Thymus (tissue), 11 donors: ENCODE results near the gene ATP2A2. TPM values are rescaled to one million over a fixed set of nuclear protein-coding genes. Genes with fewer than 3 reads are reported as not detected.

Experiments
- DNase-seq, 9 donors: peaks; one replicate each; pipeline ENCODE4 v3.0.0-alpha.2; 2013; ENCODE audit warnings: low spot score in 9 of 9, low read depth in 6 of 9, missing footprints in 1 of 9
- H3K27ac ChIP-seq, 2 donors: one replicate each; pipeline ENCODE4 v1.5.1; 2013; ENCODE audit warnings: control low read depth in 1 of 2, low read depth in 1 of 2, low read length in 1 of 2, mild to moderate bottlenecking in 1 of 2, moderate library complexity in 1 of 2
- H3K27me3 ChIP-seq, 2 donors: one replicate each; pipeline ENCODE4 v1.5.1; 2013; ENCODE audit warnings: low read length in 1 of 2; ENCODE audit not compliant: control insufficient read depth in 2 of 2, insufficient read depth in 1 of 2
- H3K36me3 ChIP-seq, 2 donors: one replicate each; pipeline ENCODE4 v1.5.1; 2013; ENCODE audit warnings: low read length in 1 of 2, mild to moderate bottlenecking in 1 of 2, moderate library complexity in 1 of 2; ENCODE audit not compliant: control insufficient read depth in 2 of 2, insufficient read depth in 2 of 2
- H3K4me1 ChIP-seq, 2 donors: one replicate each; pipeline ENCODE4 v1.5.1; 2013; ENCODE audit warnings: low read length in 2 of 2; ENCODE audit not compliant: control insufficient read depth in 2 of 2, insufficient read depth in 2 of 2
- H3K4me3 ChIP-seq, 2 donors: one replicate each; pipeline ENCODE4 v1.5.1; 2013; ENCODE audit warnings: low read length in 2 of 2, control low read depth in 1 of 2, mild to moderate bottlenecking in 1 of 2
- H3K9me3 ChIP-seq, 2 donors: one replicate each; pipeline ENCODE4 v1.5.1; 2013; ENCODE audit warnings: low read length in 1 of 2, mild to moderate bottlenecking in 1 of 2; ENCODE audit not compliant: control insufficient read depth in 2 of 2, insufficient read depth in 1 of 2
- WGBS: extraction: QIAGEN DNeasy Blood & Tissue Kit; methylation state at CpG from one replicate; pipeline ENCODE4 v1.1.7; 2013; 5-methylcytosine and 5-hydroxymethylcytosine counted together
- polyA plus RNA-seq: library from polyadenylated mRNA; stranded (reverse); fragments of 200-250 nt; gene quantifications from one replicate; pipeline ENCODE4 v1.2.3, GENCODE V29; 2013
- total RNA-seq: library from RNA; stranded (reverse); fragments of 120-200 nt; gene quantifications from one replicate; pipeline ENCODE4 v1.2.4, GENCODE V29; 2013
- donor health status: healthy.

The ATP2A2 gene
- total and polyA plus RNA-seq, 2 donors: 33.8 to 37.6 TPM

- H3K9me3 ChIP-seq: peaks cover 0 to 5% of the 10 kb centered on the region in 2 donors
- no peaks in the 10 kb centered on the region for H3K27me3 ChIP-seq
- 88% methylated on average over 3 of the region's 3 CpGs for WGBS
- H3K4me3 ChIP-seq: no peak overlapping the region
- DNase-seq: peak in 2 of 9 donors; percentile 19 to 24
- H3K4me1 ChIP-seq: peaks cover 0 to 12% of the 10 kb centered on the region in 2 donors
- no peaks in the 10 kb centered on the region for H3K36me3 ChIP-seq
- H3K27ac ChIP-seq: no peak overlapping the region
Observed at GRCh38 chr12:110245369-110245772, 35.7 kb upstream of the ATP2A2 start.

- Histone ChIP-seq H3K4me3 (no peak overlapping the region), H3K27me3 (no peaks in the 10 kb centered on the region), H3K36me3 (no peaks in the 10 kb centered on the region), H3K4me1 (peaks cover 0 to 12% of the 10 kb centered on the region in 2 donors), H3K9me3 (peaks cover 0 to 5% of the 10 kb centered on the region in 2 donors), H3K27ac (peak overlapping the region; percentile 8 to 84)
- no peak for DNase-seq
- 98% methylated on average over 4 of the region's 4 CpGs for WGBS
Observed at GRCh38 chr12:110246636-110247339, 34.3 kb upstream of the ATP2A2 start.

GRCh38 chr12:110247340-110248095 lies 33.5 kb upstream of the ATP2A2 start:
- Histone ChIP-seq H3K4me3 (no peak overlapping the region), H3K36me3 (no peaks in the 10 kb centered on the region), H3K27ac (peak overlapping the region; percentile 8 to 84), H3K27me3 (no peaks in the 10 kb centered on the region), H3K9me3 (peaks cover 0 to 5% of the 10 kb centered on the region in 2 donors), H3K4me1 (peaks cover 0 to 12% of the 10 kb centered on the region in 2 donors)
- DNase-seq: no peak
- WGBS: 93% methylated on average over 14 of the region's 14 CpGs

- Histone ChIP-seq H3K27me3 (no peaks in the 10 kb centered on the region), H3K9me3 (peaks cover 0 to 5% of the 10 kb centered on the region in 2 donors), H3K4me1 (peaks cover 0 to 12% of the 10 kb centered on the region in 2 donors), H3K4me3 (no peak overlapping the region), H3K36me3 (no peaks in the 10 kb centered on the region), H3K27ac (no peak overlapping the region)
- WGBS: 97% methylated on average over 4 of the region's 4 CpGs
- DNase-seq: no peak
Observed at GRCh38 chr12:110248096-110248447, 33.0 kb upstream of the ATP2A2 start.

- DNase-seq: no peak
- H3K36me3 ChIP-seq: no peaks in the 10 kb centered on the region
- 59% methylated on average over 4 of the region's 4 CpGs for WGBS
- H3K4me1 ChIP-seq: peaks cover 0 to 12% of the 10 kb centered on the region in 2 donors
- H3K27me3 ChIP-seq: no peaks in the 10 kb centered on the region
- peaks cover 0 to 5% of the 10 kb centered on the region in 2 donors for H3K9me3 ChIP-seq
- no peak overlapping the region for H3K4me3 ChIP-seq
- peak overlapping the region in 1 of 2 donors; percentile 5 for H3K27ac ChIP-seq
Observed at GRCh38 chr12:110249105-110249504, 31.9 kb upstream of the ATP2A2 start.

GRCh38 chr12:110249716-110250225 lies 31.3 kb upstream of the ATP2A2 start:
- peaks cover 0 to 5% of the 10 kb centered on the region in 2 donors for H3K9me3 ChIP-seq
- no peak for DNase-seq
- no peaks in the 10 kb centered on the region for H3K36me3 ChIP-seq
- H3K27ac ChIP-seq: peak overlapping the region in 1 of 2 donors; percentile 18
- H3K27me3 ChIP-seq: no peaks in the 10 kb centered on the region
- 94% methylated on average over 7 of the region's 7 CpGs for WGBS
- peaks cover 0 to 12% of the 10 kb centered on the region in 2 donors for H3K4me1 ChIP-seq
- no peak overlapping the region for H3K4me3 ChIP-seq

- Histone ChIP-seq H3K27ac (no peak overlapping the region), H3K4me3 (no peak overlapping the region), H3K27me3 (no peaks in the 10 kb centered on the region), H3K36me3 (no peaks in the 10 kb centered on the region), H3K4me1 (peaks cover 0 to 12% of the 10 kb centered on the region in 2 donors), H3K9me3 (no peaks in the 10 kb centered on the region)
- no peak for DNase-seq
- WGBS: 97% methylated on average over 7 of the region's 7 CpGs
Observed at GRCh38 chr12:110251381-110251780, 29.7 kb upstream of the ATP2A2 start.

GRCh38 chr12:110252716-110253115 lies 28.3 kb upstream of the ATP2A2 start:
- Histone ChIP-seq H3K4me1 (peaks cover 0 to 2% of the 10 kb centered on the region in 2 donors), H3K4me3 (no peak overlapping the region), H3K27ac (no peak overlapping the region), H3K27me3 (no peaks in the 10 kb centered on the region), H3K36me3 (no peaks in the 10 kb centered on the region), H3K9me3 (no peaks in the 10 kb centered on the region)
- WGBS: over 99% methylated on average over 9 of the region's 9 CpGs
- no peak for DNase-seq

GRCh38 chr12:110253176-110253575 lies 27.9 kb upstream of the ATP2A2 start:
- H3K4me3 ChIP-seq: no peak overlapping the region
- no peaks in the 10 kb centered on the region for H3K36me3 ChIP-seq
- no peaks in the 10 kb centered on the region for H3K4me1 ChIP-seq
- DNase-seq: no peak
- H3K27ac ChIP-seq: no peak overlapping the region
- no peaks in the 10 kb centered on the region for H3K27me3 ChIP-seq
- H3K9me3 ChIP-seq: no peaks in the 10 kb centered on the region
- 72% methylated on average over 9 of the region's 9 CpGs for WGBS
